GM12878 (cell line): ENCODE data around the gene DIAPH3.

ENCODE experiments used
- BHLHE40 ChIP-seq, 2 experiments: fragments of 450-650 bp in 1 of 2; IDR thresholded peaks; 2 replicates each; pipeline ENCODE4 v1.6.1; 2011 to 2017; ENCODE audit warnings: low read depth in 2 of 2, borderline replicate concordance in 1 of 2, improper control_type of control experiment in 1 of 2, low read length in 1 of 2, mild to moderate bottlenecking in 1 of 2
- BRCA1 ChIP-seq: IDR thresholded peaks from 2 replicates; pipeline ENCODE4 v1.6.1; 2011; ENCODE audit warnings: low read depth, low read length, improper control_type of control experiment
- CBX5 ChIP-seq: sonication (generic); IDR thresholded peaks from 2 replicates; pipeline ENCODE4 v1.6.1; 2016; ENCODE audit warnings: low read depth, moderate library complexity, mild to moderate bottlenecking, inconsistent platforms
- CTCF ChIP-seq, 3 experiments: IDR thresholded peaks in 2 of 3; conservative IDR thresholded peaks in 1 of 3; 2 replicates each; pipeline ENCODE4 v1.5.1; 2011; ENCODE audit warnings: low read depth in 3 of 3, low read length in 3 of 3, mild to moderate bottlenecking in 3 of 3, control low read depth in 2 of 3, moderate library complexity in 2 of 3, inconsistent platforms in 1 of 3, mixed read lengths in 1 of 3; ENCODE audit not compliant: control insufficient read depth in 2 of 3, insufficient read depth in 1 of 3; ENCODE audit errors: extremely low read depth in 1 of 3
- EP300 ChIP-seq, 2 experiments: fragments of 150-350 bp in 1 of 2; IDR thresholded peaks; 2 replicates each; pipeline ENCODE4 v1.6.1; 2011 to 2012; ENCODE audit warnings: low read depth in 2 of 2, low read length in 2 of 2, borderline replicate concordance in 1 of 2, improper control_type of control experiment in 1 of 2, inconsistent platforms in 1 of 2; ENCODE audit not compliant: control insufficient read depth in 1 of 2
- HDAC2 ChIP-seq: fragments of 200-600 bp; sonication (generic); IDR thresholded peaks from 2 replicates; pipeline ENCODE4 v1.6.1; 2017
- POLR2A ChIP-seq: IDR thresholded peaks from 2 replicates; pipeline ENCODE4 v1.6.1; 2011; ENCODE audit warnings: low read depth, mild to moderate bottlenecking, low read length
- SMC3 ChIP-seq: IDR thresholded peaks from 2 replicates; pipeline ENCODE4 v1.6.1; 2011; ENCODE audit warnings: low read length, improper control_type of control experiment, borderline replicate concordance
- TAF1 ChIP-seq: IDR thresholded peaks from 2 replicates; pipeline ENCODE4 v1.6.1; 2011; ENCODE audit warnings: mild to moderate bottlenecking, low read depth, low read length, borderline replicate concordance
- USF2 ChIP-seq: IDR thresholded peaks from 2 replicates; pipeline ENCODE4 v1.6.1; 2011; ENCODE audit warnings: low read depth, low read length, improper control_type of control experiment, borderline replicate concordance
- ZNF592 ChIP-seq: fragments of 450-650 bp; IDR thresholded peaks from 2 replicates; pipeline ENCODE4 v1.6.1; 2017; ENCODE audit warnings: mild to moderate bottlenecking, moderate library complexity
- TF ChIP-seq, protein P1 (sequence below): fragments of 450-650 bp; formaldehyde crosslinking; IDR thresholded peaks from 2 replicates; pipeline ENCODE4 v1.5.0; 2022; ENCODE audit warnings: mild to moderate bottlenecking, missing genetic modification characterization
- TF ChIP-seq, protein P2 (sequence below): fragments of 450-650 bp; IDR thresholded peaks from 2 replicates; pipeline ENCODE4 v1.6.1; 2018; ENCODE audit warnings: borderline replicate concordance, mild to moderate bottlenecking; ENCODE audit not compliant: partially characterized antibody

GRCh38 chr13:59684105-59684504 lies 479.6 kb downstream of the DIAPH3 start:
- TF ChIP-seq ZNF592 (no peak), CTCF (IDR thresholded peaks at IDR 0.05 in 2 of 3, conservative IDR thresholded peaks at IDR 0.05 in 1 of 3; ENCODE audit: control insufficient read depth in 2 of 3, extremely low read depth in 1 of 3, insufficient read depth in 1 of 3, low read depth in 3 of 3, low read length in 3 of 3) (no peak), EP300 (IDR thresholded peaks at IDR 0.05; ENCODE audit: borderline replicate concordance in 1 of 2, control insufficient read depth in 1 of 2, low read depth in 2 of 2, low read length in 2 of 2) (no peak), USF2 (no peak), CBX5 (no peak), POLR2A (no peak), SMC3 (no peak), BRCA1 (no peak), TAF1 (no peak), HDAC2 (no peak), BHLHE40 (IDR thresholded peaks at IDR 0.05; ENCODE audit: borderline replicate concordance in 1 of 2, low read depth in 2 of 2, low read length in 1 of 2) (no peak)
- TF ChIP-seq, protein P1, sequence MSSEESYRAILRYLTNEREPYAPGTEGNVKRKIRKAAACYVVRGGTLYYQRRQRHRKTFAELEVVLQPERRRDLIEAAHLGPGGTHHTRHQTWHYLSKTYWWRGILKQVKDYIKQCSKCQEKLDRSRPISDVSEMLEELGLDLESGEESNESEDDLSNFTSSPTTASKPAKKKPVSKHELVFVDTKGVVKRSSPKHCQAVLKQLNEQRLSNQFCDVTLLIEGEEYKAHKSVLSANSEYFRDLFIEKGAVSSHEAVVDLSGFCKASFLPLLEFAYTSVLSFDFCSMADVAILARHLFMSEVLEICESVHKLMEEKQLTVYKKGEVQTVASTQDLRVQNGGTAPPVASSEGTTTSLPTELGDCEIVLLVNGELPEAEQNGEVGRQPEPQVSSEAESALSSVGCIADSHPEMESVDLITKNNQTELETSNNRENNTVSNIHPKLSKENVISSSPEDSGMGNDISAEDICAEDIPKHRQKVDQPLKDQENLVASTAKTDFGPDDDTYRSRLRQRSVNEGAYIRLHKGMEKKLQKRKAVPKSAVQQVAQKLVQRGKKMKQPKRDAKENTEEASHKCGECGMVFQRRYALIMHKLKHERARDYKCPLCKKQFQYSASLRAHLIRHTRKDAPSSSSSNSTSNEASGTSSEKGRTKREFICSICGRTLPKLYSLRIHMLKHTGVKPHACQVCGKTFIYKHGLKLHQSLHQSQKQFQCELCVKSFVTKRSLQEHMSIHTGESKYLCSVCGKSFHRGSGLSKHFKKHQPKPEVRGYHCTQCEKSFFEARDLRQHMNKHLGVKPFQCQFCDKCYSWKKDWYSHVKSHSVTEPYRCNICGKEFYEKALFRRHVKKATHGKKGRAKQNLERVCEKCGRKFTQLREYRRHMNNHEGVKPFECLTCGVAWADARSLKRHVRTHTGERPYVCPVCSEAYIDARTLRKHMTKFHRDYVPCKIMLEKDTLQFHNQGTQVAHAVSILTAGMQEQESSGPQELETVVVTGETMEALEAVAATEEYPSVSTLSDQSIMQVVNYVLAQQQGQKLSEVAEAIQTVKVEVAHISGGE (CRISPR knock-in tag): no peak
- TF ChIP-seq, protein P2, sequence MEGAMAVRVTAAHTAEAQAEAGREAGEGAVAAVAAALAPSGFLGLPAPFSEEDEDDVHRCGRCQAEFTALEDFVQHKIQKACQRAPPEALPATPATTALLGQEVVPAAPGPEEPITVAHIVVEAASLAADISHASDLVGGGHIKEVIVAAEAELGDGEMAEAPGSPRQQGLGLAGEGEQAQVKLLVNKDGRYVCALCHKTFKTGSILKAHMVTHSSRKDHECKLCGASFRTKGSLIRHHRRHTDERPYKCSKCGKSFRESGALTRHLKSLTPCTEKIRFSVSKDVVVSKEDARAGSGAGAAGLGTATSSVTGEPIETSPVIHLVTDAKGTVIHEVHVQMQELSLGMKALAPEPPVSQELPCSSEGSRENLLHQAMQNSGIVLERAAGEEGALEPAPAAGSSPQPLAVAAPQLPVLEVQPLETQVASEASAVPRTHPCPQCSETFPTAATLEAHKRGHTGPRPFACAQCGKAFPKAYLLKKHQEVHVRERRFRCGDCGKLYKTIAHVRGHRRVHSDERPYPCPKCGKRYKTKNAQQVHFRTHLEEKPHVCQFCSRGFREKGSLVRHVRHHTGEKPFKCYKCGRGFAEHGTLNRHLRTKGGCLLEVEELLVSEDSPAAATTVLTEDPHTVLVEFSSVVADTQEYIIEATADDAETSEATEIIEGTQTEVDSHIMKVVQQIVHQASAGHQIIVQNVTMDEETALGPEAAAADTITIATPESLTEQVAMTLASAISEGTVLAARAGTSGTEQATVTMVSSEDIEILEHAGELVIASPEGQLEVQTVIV: no peak
